GM12875 (cell line): Measurements from ENCODE around the gene HRG.

Experiments used
- H3K4me3 ChIP-seq: one replicate; pipeline ENCODE4 v1.5.1; 2011; ENCODE audit warnings: low read depth, low read length, control low read depth
- CTCF ChIP-seq: IDR thresholded peaks from 2 replicates; pipeline ENCODE4 v1.5.1; 2011; ENCODE audit warnings: low read depth, mild to moderate bottlenecking, control low read depth, inconsistent platforms, low read length, moderate library complexity, borderline replicate concordance; ENCODE audit not compliant: insufficient read depth

Gene HRG

GRCh38 chr3:186663361-186664118 is 2.3 kb upstream of the HRG start:
- H3K4me3 ChIP-seq = no peak overlapping the region
- no peak for TF ChIP-seq CTCF

- no peak overlapping the region for H3K4me3 ChIP-seq
- TF ChIP-seq CTCF = no peak
Observed at GRCh38 chr3:186664119-186664495, 1.7 kb upstream of the HRG start.

- H3K4me3 ChIP-seq = no peak overlapping the region
- TF ChIP-seq CTCF = no peak
Observed at GRCh38 chr3:186664506-186664905, 1.3 kb upstream of the HRG start.

GRCh38 chr3:186668426-186668825 is 2.6 kb downstream of the HRG start:
- no peak for TF ChIP-seq CTCF
- H3K4me3 ChIP-seq = no peak overlapping the region

- no peak overlapping the region for H3K4me3 ChIP-seq
- TF ChIP-seq CTCF = no peak
Observed at GRCh38 chr3:186669378-186670084, 3.7 kb downstream of the HRG start.

- TF ChIP-seq CTCF = no peak
- no peak overlapping the region for H3K4me3 ChIP-seq
Observed at GRCh38 chr3:186670155-186670554, 4.3 kb downstream of the HRG start.

GRCh38 chr3:186671051-186671450 is 5.2 kb downstream of the HRG start:
- H3K4me3 ChIP-seq = no peak overlapping the region
- TF ChIP-seq CTCF = no peak
